ENCODE data around the gene SUGCT.
A peak's percentile ranks its signal among the peaks of the same experiment; 100 is the strongest.

SUGCT gene

GRCh38 chr7:40516376-40516775 lies 381.6 kb downstream of the SUGCT start:
- H3K9me3 ChIP-seq (ENCODE audit: control insufficient read depth, low read length) = no peaks in the 10 kb centered on the region
- no peaks in the 10 kb centered on the region for H3K36me3 ChIP-seq (ENCODE audit: control insufficient read depth, insufficient read depth, low read length)
- no peaks in the 10 kb centered on the region for H3K4me1 ChIP-seq (ENCODE audit: control insufficient read depth, insufficient read depth, low read length, poor library complexity, severe bottlenecking)
- no peak overlapping the region for H3K4me3 ChIP-seq (ENCODE audit: extremely low read depth, insufficient read depth, low read length, poor library complexity, severe bottlenecking)
- H3K27ac ChIP-seq (ENCODE audit: low read depth, low read length, severe bottlenecking) = no peak overlapping the region
- no CpG with 5 or more reads among the region's 1 CpG for WGBS, 2 experiments (ENCODE audit: insufficient coverage in 2 of 2)

GRCh38 chr7:40519009-40519408 lies 384.2 kb downstream of the SUGCT start:
- WGBS, 2 experiments (ENCODE audit: insufficient coverage in 2 of 2) = 90% methylated on average over 2 of the region's 3 CpGs; no CpG with 5 or more reads in 1 of the 2 experiments
- H3K4me3 ChIP-seq (ENCODE audit: extremely low read depth, insufficient read depth, low read length, poor library complexity, severe bottlenecking) = no peak overlapping the region
- no peaks in the 10 kb centered on the region for H3K36me3 ChIP-seq (ENCODE audit: control insufficient read depth, insufficient read depth, low read length)
- H3K27ac ChIP-seq (ENCODE audit: low read depth, low read length, severe bottlenecking) = no peak overlapping the region
- no peaks in the 10 kb centered on the region for H3K9me3 ChIP-seq (ENCODE audit: control insufficient read depth, low read length)
- no peaks in the 10 kb centered on the region for H3K4me1 ChIP-seq (ENCODE audit: control insufficient read depth, insufficient read depth, low read length, poor library complexity, severe bottlenecking)

GRCh38 chr7:40520986-40521738 lies 386.4 kb downstream of the SUGCT start:
- WGBS, 2 experiments (ENCODE audit: insufficient coverage in 2 of 2) = 81 to 85% methylated on average over 4 to 5 of the region's 7 CpGs
- H3K36me3 ChIP-seq (ENCODE audit: control insufficient read depth, insufficient read depth, low read length) = no peaks in the 10 kb centered on the region
- no peaks in the 10 kb centered on the region for H3K4me1 ChIP-seq (ENCODE audit: control insufficient read depth, insufficient read depth, low read length, poor library complexity, severe bottlenecking)
- no peak overlapping the region for H3K4me3 ChIP-seq (ENCODE audit: extremely low read depth, insufficient read depth, low read length, poor library complexity, severe bottlenecking)
- H3K27ac ChIP-seq (ENCODE audit: low read depth, low read length, severe bottlenecking) = no peak overlapping the region
- no peaks in the 10 kb centered on the region for H3K9me3 ChIP-seq (ENCODE audit: control insufficient read depth, low read length)

GRCh38 chr7:40525764-40526163 lies 391.0 kb downstream of the SUGCT start:
- no peaks in the 10 kb centered on the region for H3K9me3 ChIP-seq (ENCODE audit: control insufficient read depth, low read length)
- WGBS, 2 experiments (ENCODE audit: insufficient coverage in 2 of 2) = 88 to 100% methylated on average over 1 to 2 of the region's 3 CpGs
- H3K4me1 ChIP-seq (ENCODE audit: control insufficient read depth, insufficient read depth, low read length, poor library complexity, severe bottlenecking) = no peaks in the 10 kb centered on the region
- no peak overlapping the region for H3K4me3 ChIP-seq (ENCODE audit: extremely low read depth, insufficient read depth, low read length, poor library complexity, severe bottlenecking)
- H3K36me3 ChIP-seq (ENCODE audit: control insufficient read depth, insufficient read depth, low read length) = no peaks in the 10 kb centered on the region
- H3K27ac ChIP-seq (ENCODE audit: low read depth, low read length, severe bottlenecking) = no peak overlapping the region

- WGBS, 2 experiments (ENCODE audit: insufficient coverage in 2 of 2) = no CpG with 5 or more reads among the region's 1 CpG
- Histone ChIP-seq H3K9me3 (ENCODE audit: control insufficient read depth, low read length) (no peaks in the 10 kb centered on the region), H3K4me3 (ENCODE audit: extremely low read depth, insufficient read depth, low read length, poor library complexity, severe bottlenecking) (no peak overlapping the region), H3K36me3 (ENCODE audit: control insufficient read depth, insufficient read depth, low read length) (no peaks in the 10 kb centered on the region), H3K4me1 (ENCODE audit: control insufficient read depth, insufficient read depth, low read length, poor library complexity, severe bottlenecking) (no peaks in the 10 kb centered on the region), H3K27ac (ENCODE audit: low read depth, low read length, severe bottlenecking) (no peak overlapping the region)
Measured at GRCh38 chr7:40526951-40527715, 392.3 kb downstream of the SUGCT start.

- no peaks in the 10 kb centered on the region for H3K9me3 ChIP-seq (ENCODE audit: control insufficient read depth, low read length)
- no peak overlapping the region for H3K4me3 ChIP-seq (ENCODE audit: extremely low read depth, insufficient read depth, low read length, poor library complexity, severe bottlenecking)
- no peaks in the 10 kb centered on the region for H3K4me1 ChIP-seq (ENCODE audit: control insufficient read depth, insufficient read depth, low read length, poor library complexity, severe bottlenecking)
- no peak overlapping the region for H3K27ac ChIP-seq (ENCODE audit: low read depth, low read length, severe bottlenecking)
- no peaks in the 10 kb centered on the region for H3K36me3 ChIP-seq (ENCODE audit: control insufficient read depth, insufficient read depth, low read length)
Measured at GRCh38 chr7:40527723-40528122, 392.9 kb downstream of the SUGCT start.

- Histone ChIP-seq H3K9me3 (ENCODE audit: control insufficient read depth, low read length) (no peaks in the 10 kb centered on the region), H3K4me1 (ENCODE audit: control insufficient read depth, insufficient read depth, low read length, poor library complexity, severe bottlenecking) (no peaks in the 10 kb centered on the region), H3K36me3 (ENCODE audit: control insufficient read depth, insufficient read depth, low read length) (no peaks in the 10 kb centered on the region), H3K4me3 (ENCODE audit: extremely low read depth, insufficient read depth, low read length, poor library complexity, severe bottlenecking) (no peak overlapping the region), H3K27ac (ENCODE audit: low read depth, low read length, severe bottlenecking) (no peak overlapping the region)
Measured at GRCh38 chr7:40530292-40530691, 395.5 kb downstream of the SUGCT start.

GRCh38 chr7:40531956-40532355 lies 397.2 kb downstream of the SUGCT start:
- Histone ChIP-seq H3K4me1 (ENCODE audit: control insufficient read depth, insufficient read depth, low read length, poor library complexity, severe bottlenecking) (peaks cover 10% of the 10 kb centered on the region), H3K4me3 (ENCODE audit: extremely low read depth, insufficient read depth, low read length, poor library complexity, severe bottlenecking) (no peak overlapping the region), H3K36me3 (ENCODE audit: control insufficient read depth, insufficient read depth, low read length) (no peaks in the 10 kb centered on the region), H3K9me3 (ENCODE audit: control insufficient read depth, low read length) (no peaks in the 10 kb centered on the region), H3K27ac (ENCODE audit: low read depth, low read length, severe bottlenecking) (no peak overlapping the region)
- no CpG with 5 or more reads among the region's 3 CpGs for WGBS, 2 experiments (ENCODE audit: insufficient coverage in 2 of 2)

- H3K36me3 ChIP-seq (ENCODE audit: control insufficient read depth, insufficient read depth, low read length) = no peaks in the 10 kb centered on the region
- H3K27ac ChIP-seq (ENCODE audit: low read depth, low read length, severe bottlenecking) = no peak overlapping the region
- H3K9me3 ChIP-seq (ENCODE audit: control insufficient read depth, low read length) = no peaks in the 10 kb centered on the region
- H3K4me1 ChIP-seq (ENCODE audit: control insufficient read depth, insufficient read depth, low read length, poor library complexity, severe bottlenecking) = peaks cover 17% of the 10 kb centered on the region
- H3K4me3 ChIP-seq (ENCODE audit: extremely low read depth, insufficient read depth, low read length, poor library complexity, severe bottlenecking) = no peak overlapping the region
- WGBS, 2 experiments (ENCODE audit: insufficient coverage in 2 of 2) = 95 to 96% methylated on average over 2 to 3 of the region's 3 CpGs
Measured at GRCh38 chr7:40535678-40536077, 400.9 kb downstream of the SUGCT start.

- Histone ChIP-seq H3K27ac (ENCODE audit: low read depth, low read length, severe bottlenecking) (peak overlapping the region; percentile 42), H3K36me3 (ENCODE audit: control insufficient read depth, insufficient read depth, low read length) (no peaks in the 10 kb centered on the region), H3K4me3 (ENCODE audit: extremely low read depth, insufficient read depth, low read length, poor library complexity, severe bottlenecking) (no peak overlapping the region), H3K4me1 (ENCODE audit: control insufficient read depth, insufficient read depth, low read length, poor library complexity, severe bottlenecking) (peaks cover 17% of the 10 kb centered on the region), H3K9me3 (ENCODE audit: control insufficient read depth, low read length) (no peaks in the 10 kb centered on the region)
- WGBS, 2 experiments (ENCODE audit: insufficient coverage in 2 of 2) = 60 to 100% methylated on average over 1 of the region's 1 CpG
Measured at GRCh38 chr7:40536421-40536820, 401.6 kb downstream of the SUGCT start.

- Histone ChIP-seq H3K36me3 (ENCODE audit: control insufficient read depth, insufficient read depth, low read length) (no peaks in the 10 kb centered on the region), H3K4me1 (ENCODE audit: control insufficient read depth, insufficient read depth, low read length, poor library complexity, severe bottlenecking) (peaks cover 17% of the 10 kb centered on the region), H3K27ac (ENCODE audit: low read depth, low read length, severe bottlenecking) (no peak overlapping the region), H3K4me3 (ENCODE audit: extremely low read depth, insufficient read depth, low read length, poor library complexity, severe bottlenecking) (no peak overlapping the region), H3K9me3 (ENCODE audit: control insufficient read depth, low read length) (no peaks in the 10 kb centered on the region)
- no CpG with 5 or more reads among the region's 1 CpG for WGBS, 2 experiments (ENCODE audit: insufficient coverage in 2 of 2)
Measured at GRCh38 chr7:40538281-40538680, 403.5 kb downstream of the SUGCT start.
